Endothelial cell of umbilical vein (primary cell): Measurements from ENCODE around the gene ADRA2C. TPM values are rescaled to one million over a fixed set of nuclear protein-coding genes. Genes with fewer than 3 reads are reported as not detected.

Experiments used
- BruUV-seq: library from RNA; stranded (reverse); fragments of 400-500 nt; replicated peaks from 2 replicates; lab custom pipeline; 2021; lab: Mats Ljungman, UMichigan
- CTCF ChIA-PET: fragments of 300-600, 350-600 bp; sonication (Branson Sonifier 250); formaldehyde crosslinking; loops from one replicate; lab custom pipeline; 2021; ENCODE audit warnings: antibody characterized with exemption, inconsistent platforms; lab: Charles Lee
- POLR2A ChIA-PET: fragments of 300-600, 350-600 bp; sonication (Branson Sonifier 250); formaldehyde crosslinking; loops from one replicate; lab custom pipeline; 2021; ENCODE audit warnings: antibody characterized with exemption, inconsistent platforms; lab: Charles Lee
- DNase-seq: peaks from one replicate; pipeline ENCODE4 v3.0.0-alpha.2; 2011; ENCODE audit warnings: low read depth, low spot score
- FAIRE-seq: peaks from 2 replicates; lab custom pipeline; 2011; peaks lifted over from hg19 to GRCh38; lab: Jason Lieb, UNC
- H2AFZ ChIP-seq: 2 replicates; pipeline ENCODE4 v1.6.0; 2012; ENCODE audit warnings: low read depth, low read length, control low read depth, inconsistent platforms
- H3K27ac ChIP-seq: 2 replicates; pipeline ENCODE4 v1.5.1; 2011; ENCODE audit warnings: low read depth, mild to moderate bottlenecking, control low read depth, low read length, moderate library complexity; ENCODE audit not compliant: insufficient read depth
- H3K27me3 ChIP-seq, 2 experiments: 2 replicates each; pipeline versions ENCODE4 v1.6.0 to v1.6.1; 2011; ENCODE audit warnings: low read length in 2 of 2, mixed read lengths in 1 of 2; ENCODE audit not compliant: control insufficient read depth in 2 of 2, insufficient read depth in 2 of 2
- H3K36me3 ChIP-seq, 2 experiments: 2 replicates in 1 of 2; 3 replicates in 1 of 2; pipeline ENCODE4 v1.5.1; 2011; ENCODE audit warnings: low read length in 2 of 2, mild to moderate bottlenecking in 1 of 2, moderate library complexity in 1 of 2; ENCODE audit not compliant: control insufficient read depth in 2 of 2, insufficient read depth in 2 of 2; ENCODE audit errors: extremely low read depth in 1 of 2
- H3K4me1 ChIP-seq: 3 replicates; pipeline ENCODE4 v1.5.1; 2011; ENCODE audit warnings: mild to moderate bottlenecking, low read length; ENCODE audit not compliant: control insufficient read depth, insufficient read depth; ENCODE audit errors: extremely low read depth
- H3K4me2 ChIP-seq: 2 replicates; pipeline ENCODE4 v1.6.1; 2011; ENCODE audit warnings: low read length, control low read depth, mixed read lengths; ENCODE audit not compliant: insufficient read depth
- H3K4me3 ChIP-seq, 3 experiments: fragments of 200-600 bp in 1 of 3; sonication (generic), shearing (Covaris generic) in 1 of 3; replicated peaks in 1 of 3; 2 replicates each; pipeline ENCODE4 v1.5.1; 2011 to 2016; ENCODE audit warnings: control low read depth in 3 of 3, low read length in 3 of 3, mild to moderate bottlenecking in 2 of 3, inconsistent platforms in 1 of 3, low read depth in 1 of 3, moderate library complexity in 1 of 3; ENCODE audit not compliant: insufficient read depth in 1 of 3
- H3K79me2 ChIP-seq: 2 replicates; pipeline ENCODE4 v1.6.0; 2012; ENCODE audit warnings: low read length, inconsistent platforms; ENCODE audit not compliant: control insufficient read depth, insufficient read depth
- H3K9ac ChIP-seq: replicated peaks from 2 replicates; pipeline ENCODE3; 2011; ENCODE audit warnings: low read length, control low read depth; ENCODE audit not compliant: insufficient read depth; ENCODE audit errors: extremely low read depth
- H3K9me1 ChIP-seq: replicated peaks from 3 replicates; pipeline ENCODE4 v1.6.0; 2011; ENCODE audit warnings: mild to moderate bottlenecking, low read length; ENCODE audit not compliant: control insufficient read depth, insufficient read depth; ENCODE audit errors: extremely low read depth
- H3K9me3 ChIP-seq: replicated peaks from 2 replicates; pipeline ENCODE4 v1.5.1; 2012; ENCODE audit warnings: low read length, inconsistent platforms; ENCODE audit not compliant: control insufficient read depth, insufficient read depth
- H4K20me1 ChIP-seq: replicated peaks from 2 replicates; pipeline ENCODE3; 2011; ENCODE audit warnings: mild to moderate bottlenecking, low read length; ENCODE audit not compliant: control insufficient read depth, insufficient read depth; ENCODE audit errors: extremely low read depth
- EZH2 ChIP-seq: IDR thresholded peaks from 2 replicates; pipeline ENCODE4 v1.6.1; 2012; ENCODE audit warnings: borderline replicate concordance, low read depth, mild to moderate bottlenecking, moderate library complexity, low read length, inconsistent platforms; ENCODE audit not compliant: severe bottlenecking
- FOS ChIP-seq: IDR thresholded peaks from 2 replicates; pipeline ENCODE4 v1.6.1; 2011; ENCODE audit warnings: mild to moderate bottlenecking, low read length, moderate library complexity, borderline replicate concordance; ENCODE audit not compliant: insufficient read depth
- GATA2 ChIP-seq: IDR thresholded peaks from 2 replicates; pipeline ENCODE4 v1.7.0; 2011; ENCODE audit warnings: low read depth, mild to moderate bottlenecking, moderate library complexity, mixed read lengths, low read length; ENCODE audit not compliant: insufficient read length, insufficient read depth
- JUN ChIP-seq: IDR thresholded peaks from 2 replicates; pipeline ENCODE4 v1.6.1; 2011; ENCODE audit warnings: borderline replicate concordance, low read depth; ENCODE audit not compliant: insufficient read length, insufficient read depth
- MYC ChIP-seq: IDR thresholded peaks from one replicate; pipeline ENCODE4 v1.6.1; 2011; ENCODE audit warnings: mild to moderate bottlenecking, low read depth, low read length
- POLR2A ChIP-seq: IDR thresholded peaks from 2 replicates; pipeline ENCODE4 v1.6.1; 2012; ENCODE audit warnings: low read depth, mild to moderate bottlenecking, control low read depth, low read length
- POLR2AphosphoS5 ChIP-seq: IDR thresholded peaks from 2 replicates; pipeline ENCODE4 v1.6.1; 2012; ENCODE audit warnings: low read depth, mild to moderate bottlenecking, control low read depth, low read length, moderate library complexity; ENCODE audit not compliant: insufficient read depth
- dilution Hi-C: fragments of 300-500 bp; cut with MboI; formaldehyde crosslinking; loops from one replicate; pipeline ENCODE4 v1.15.0; 2019; ENCODE audit warnings: low sequenced_read_pairs; ENCODE audit not compliant: extremely low pct_ligation_motif_present
- intact Hi-C: fragments of 100-400 bp; cut with micrococcal nuclease; formaldehyde crosslinking; loops from one replicate; pipeline ENCODE4 v1.10.0; 2022
- polyA plus RNA-seq, 4 experiments: library from polyadenylated mRNA; depleted of rRNA in 3 of 4; stranded (reverse) in 3 of 4; unstranded in 1 of 4; fragments of >200 nt; gene quantifications; 2 replicates each; pipeline versions ENCODE4 v1.2.1 to v1.2.3, GENCODE V29; 2011 to 2012; ENCODE audit warnings: missing spikeins in 1 of 4
- total RNA-seq: library from RNA; stranded (reverse); gene quantifications from 2 replicates; pipeline ENCODE4 v1.2.3, GENCODE V29; 2021
- TF ChIP-seq, protein P1 (sequence below), 2 donors: IDR thresholded peaks; 1 replicate in 1 of 2; 2 replicates in 1 of 2; pipeline ENCODE4 v1.5.1; 2011; ENCODE audit warnings: low read length in 2 of 2, mild to moderate bottlenecking in 2 of 2, moderate library complexity in 2 of 2, control low read depth in 1 of 2, inconsistent platforms in 1 of 2, low read depth in 1 of 2; ENCODE audit not compliant: insufficient read depth in 1 of 2; ENCODE audit errors: extremely low read depth in 1 of 2
- TF ChIP-seq, protein P2 (sequence below): IDR thresholded peaks from 2 replicates; pipeline ENCODE4 v1.6.1; 2011; ENCODE audit not compliant: insufficient read depth, insufficient read length

The ADRA2C gene
- total and polyA plus RNA-seq, 2 donors (not counting 3 experiments of a cell fraction or from before 2014, with no cell fraction given): 0.03 to 0.40 TPM

GRCh38 chr4:3811621-3812020 lies 45.4 kb downstream of the ADRA2C start:
- H3K9me3 ChIP-seq: no peaks in the 10 kb centered on the region
- ChIA-PET CTCF (no interaction called here), POLR2A (no interaction called here)
- DNase-seq: no peak
- H2AFZ ChIP-seq: no peak overlapping the region
- intact Hi-C loops (no loop called here), dilution Hi-C loops (no loop called here)
- H3K4me2 ChIP-seq: no peak overlapping the region
- H3K9me1 ChIP-seq: no peaks in the 10 kb centered on the region
- FAIRE-seq: no peak
- BruUV-seq: no TSS peak
- H3K36me3 ChIP-seq: no peaks in the 10 kb centered on the region
- no peak overlapping the region for H3K9ac ChIP-seq
- no peak overlapping the region for H3K4me3 ChIP-seq
- TF ChIP-seq FOS: no peak
- no peak for TF ChIP-seq MYC
- TF ChIP-seq, protein P1, sequence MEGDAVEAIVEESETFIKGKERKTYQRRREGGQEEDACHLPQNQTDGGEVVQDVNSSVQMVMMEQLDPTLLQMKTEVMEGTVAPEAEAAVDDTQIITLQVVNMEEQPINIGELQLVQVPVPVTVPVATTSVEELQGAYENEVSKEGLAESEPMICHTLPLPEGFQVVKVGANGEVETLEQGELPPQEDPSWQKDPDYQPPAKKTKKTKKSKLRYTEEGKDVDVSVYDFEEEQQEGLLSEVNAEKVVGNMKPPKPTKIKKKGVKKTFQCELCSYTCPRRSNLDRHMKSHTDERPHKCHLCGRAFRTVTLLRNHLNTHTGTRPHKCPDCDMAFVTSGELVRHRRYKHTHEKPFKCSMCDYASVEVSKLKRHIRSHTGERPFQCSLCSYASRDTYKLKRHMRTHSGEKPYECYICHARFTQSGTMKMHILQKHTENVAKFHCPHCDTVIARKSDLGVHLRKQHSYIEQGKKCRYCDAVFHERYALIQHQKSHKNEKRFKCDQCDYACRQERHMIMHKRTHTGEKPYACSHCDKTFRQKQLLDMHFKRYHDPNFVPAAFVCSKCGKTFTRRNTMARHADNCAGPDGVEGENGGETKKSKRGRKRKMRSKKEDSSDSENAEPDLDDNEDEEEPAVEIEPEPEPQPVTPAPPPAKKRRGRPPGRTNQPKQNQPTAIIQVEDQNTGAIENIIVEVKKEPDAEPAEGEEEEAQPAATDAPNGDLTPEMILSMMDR (IDR thresholded peaks at IDR 0.05; ENCODE audit: extremely low read depth in 1 of 2, insufficient read depth in 1 of 2, low read depth in 1 of 2, low read length in 2 of 2): no peak
- TF ChIP-seq POLR2AphosphoS5: no peak
- TF ChIP-seq EZH2: no peak
- TF ChIP-seq, protein P2, sequence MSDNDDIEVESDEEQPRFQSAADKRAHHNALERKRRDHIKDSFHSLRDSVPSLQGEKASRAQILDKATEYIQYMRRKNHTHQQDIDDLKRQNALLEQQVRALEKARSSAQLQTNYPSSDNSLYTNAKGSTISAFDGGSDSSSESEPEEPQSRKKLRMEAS: no peak
- no peak for TF ChIP-seq POLR2A
- no peak for TF ChIP-seq GATA2
- TF ChIP-seq JUN: no peak
- H3K4me1 ChIP-seq: no peaks in the 10 kb centered on the region
- H3K27me3 ChIP-seq: no peaks in the 10 kb centered on the region
- no peaks in the 10 kb centered on the region for H4K20me1 ChIP-seq
- H3K79me2 ChIP-seq: no peaks in the 10 kb centered on the region
- H3K27ac ChIP-seq: no peak overlapping the region
